CD4-positive, alpha-beta T cell (primary cell): ENCODE results near the gene EXOC1. TPM values are rescaled to one million over a fixed set of nuclear protein-coding genes. Genes with fewer than 3 reads are reported as not detected.

ENCODE experiments used
- ATAC-seq: fragments of 200-7000 bp; cut with Tn5 transposase; one replicate; pipeline ENCODE4 v1.10.0; 2022; ENCODE audit warnings: mild to moderate bottlenecking; ENCODE audit not compliant: poor library complexity
- CTCF ChIA-PET: fragments of 350-600 bp; sonication (Branson Sonifier 250); formaldehyde crosslinking; loops from one replicate; lab custom pipeline; 2021; ENCODE audit warnings: antibody characterized with exemption, inconsistent platforms; lab: Charles Lee
- POLR2A ChIA-PET: fragments of 350-600 bp; sonication (Branson Sonifier 250); formaldehyde crosslinking; loops from one replicate; lab custom pipeline; 2021; ENCODE audit warnings: antibody characterized with exemption, inconsistent platforms; lab: Charles Lee
- DNase-seq, 14 experiments: peaks; one replicate each; pipeline ENCODE4 v3.0.0-alpha.2; 2013 to 2020; ENCODE audit warnings: mixed read lengths in 2 of 14
- H3K27ac ChIP-seq, 2 donors: one replicate each; pipeline versions ENCODE4 v1.5.1 to v1.7.0; 2013; ENCODE audit warnings: low read length in 2 of 2, low read depth in 1 of 2, mild to moderate bottlenecking in 1 of 2
- H3K27me3 ChIP-seq, 2 experiments: 1 replicate in 1 of 2; 2 replicates in 1 of 2; pipeline versions ENCODE4 v1.6.1 to v1.7.0; 2013; ENCODE audit warnings: low read length in 2 of 2, control low read depth in 1 of 2, mild to moderate bottlenecking in 1 of 2, moderate library complexity in 1 of 2; ENCODE audit not compliant: insufficient read depth in 2 of 2, control insufficient read depth in 1 of 2
- H3K36me3 ChIP-seq: one replicate; pipeline ENCODE4 v1.6.1; 2013; ENCODE audit warnings: low read length, control low read depth; ENCODE audit not compliant: insufficient read depth
- H3K4me1 ChIP-seq: one replicate; pipeline ENCODE4 v1.6.1; 2013; ENCODE audit warnings: low read length, control low read depth; ENCODE audit not compliant: insufficient read depth
- H3K4me3 ChIP-seq: one replicate; pipeline ENCODE4 v1.5.1; 2013; ENCODE audit warnings: mild to moderate bottlenecking, low read length, moderate library complexity
- H3K9me3 ChIP-seq, 2 experiments: 1 replicate in 1 of 2; 2 replicates in 1 of 2; pipeline versions ENCODE4 v1.6.1 to v1.7.0; 2013; ENCODE audit warnings: low read length in 2 of 2, mild to moderate bottlenecking in 2 of 2, control low read depth in 1 of 2, moderate library complexity in 1 of 2; ENCODE audit not compliant: control insufficient read depth in 1 of 2, insufficient read depth in 1 of 2
- H3K27ac Mint-ChIP-seq: one replicate; pipeline ENCODE4 v1.8.0; 2020; ENCODE audit warnings: mixed read lengths
- H3K27me3 Mint-ChIP-seq: one replicate; pipeline ENCODE4 v1.8.0; 2021; ENCODE audit warnings: mixed read lengths
- H3K36me3 Mint-ChIP-seq: one replicate; pipeline ENCODE4 v1.8.0; 2021; ENCODE audit warnings: low read depth, mixed read lengths
- H3K4me1 Mint-ChIP-seq: one replicate; pipeline ENCODE4 v1.8.0; 2021; ENCODE audit warnings: low read depth, mixed read lengths
- H3K4me3 Mint-ChIP-seq: one replicate; pipeline ENCODE4 v1.8.0; 2020; ENCODE audit warnings: mild to moderate bottlenecking, mixed read lengths
- H3K9me3 Mint-ChIP-seq: one replicate; pipeline ENCODE4 v1.8.0; 2020; ENCODE audit warnings: mixed read lengths
- CTCF ChIP-seq: fragments of 200-600 bp; IDR thresholded peaks from one replicate; pipeline ENCODE4 v1.8.0; 2022; ENCODE audit warnings: antibody characterized with exemption, mild to moderate bottlenecking
- intact Hi-C, 2 experiments: fragments of 100-400 bp; cut with DNase I in 1 of 2; cut with micrococcal nuclease in 1 of 2; formaldehyde crosslinking; loops; one replicate each; pipeline versions ENCODE4 v1.15.1 to v1.9.0; 2023 to 2025; cut with DNase I, micrococcal nuclease
- total RNA-seq, 174 experiments: library from RNA in 2 of 174; stranded (reverse) in 2 of 174; gene quantifications; one replicate each; pipeline ENCODE4 v1.2.3 and lab custom pipeline; 2021 to 2026

EXOC1 gene
- total RNA-seq, 2 experiments from 2014 or later, result 15.2 to 15.7 TPM

DNA sequence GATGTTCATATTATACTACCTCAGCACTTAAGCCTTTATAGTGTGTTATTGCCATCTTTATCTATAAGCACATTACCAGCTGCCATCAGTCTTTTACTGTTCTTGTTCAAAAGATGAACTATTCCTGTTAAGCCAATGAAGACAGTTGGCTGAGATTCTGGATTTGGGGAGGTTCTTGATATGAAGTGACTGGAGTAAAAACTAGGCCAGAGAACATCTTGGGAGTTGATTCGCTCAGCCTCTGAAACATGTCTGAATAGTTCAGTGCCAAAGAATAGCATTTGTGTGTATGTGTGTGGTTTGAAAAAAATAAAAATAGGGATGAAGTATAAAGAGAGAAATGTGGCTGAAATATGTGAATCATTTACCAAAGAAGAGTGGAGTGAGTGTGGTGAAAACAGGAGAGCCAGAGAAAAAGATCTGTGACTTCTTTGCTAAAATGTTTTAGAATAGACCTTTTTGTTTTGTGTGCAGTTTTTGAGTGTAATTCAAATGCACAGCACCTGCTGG lies 15.2 kb downstream of the EXOC1 start:
- peaks cover 69% of the 10 kb centered on the region for H3K36me3 Mint-ChIP-seq
- intact Hi-C loops, result loop anchor here (5.0 to 10.0 kb wide), 5 partner anchors 321 to 1546 kb away; partner anchors contain the start of genes AASDH (in 1 of the 2), CLOCK (in 1 of the 2) and SRD5A3 (in 1 of the 2)
- POLR2A ChIA-PET, result no interaction called here

GRCh38 chr4:55871299-55871800 lies 17.9 kb downstream of the EXOC1 start:
- no peak for DNase-seq
- no peaks in the 10 kb centered on the region for H3K27me3 Mint-ChIP-seq
- no peak for TF ChIP-seq CTCF
- CTCF ChIA-PET, result no interaction called here
- H3K4me3 ChIP-seq, result no peak overlapping the region
- H3K27me3 ChIP-seq, result no peaks in the 10 kb centered on the region
- POLR2A ChIA-PET, result no interaction called here
- intact Hi-C loops, result no loop called here
- H3K36me3 ChIP-seq, result peaks cover 69% of the 10 kb centered on the region
- no peak for ATAC-seq
- H3K27ac ChIP-seq, result no peak overlapping the region
- no peak overlapping the region for H3K27ac Mint-ChIP-seq
- H3K4me1 Mint-ChIP-seq, result peaks cover 9% of the 10 kb centered on the region
- peaks cover 77% of the 10 kb centered on the region for H3K36me3 Mint-ChIP-seq
- H3K9me3 ChIP-seq, result no peaks in the 10 kb centered on the region
- no peaks in the 10 kb centered on the region for H3K4me1 ChIP-seq
- H3K9me3 Mint-ChIP-seq, result no peaks in the 10 kb centered on the region
- no peak overlapping the region for H3K4me3 Mint-ChIP-seq

More for the DNA sequence above, 15.2 kb downstream of the EXOC1 start:
- CTCF ChIA-PET, result no interaction called here
- Mint-ChIP-seq H3K4me1 (peaks cover 13% of the 10 kb centered on the region), H3K9me3 (no peaks in the 10 kb centered on the region), H3K27ac (no peak overlapping the region), H3K27me3 (no peaks in the 10 kb centered on the region), H3K4me3 (no peak overlapping the region)
- H3K4me1 ChIP-seq, result no peaks in the 10 kb centered on the region
- H3K36me3 ChIP-seq, result peaks cover 69% of the 10 kb centered on the region
- no peak for TF ChIP-seq CTCF
- H3K4me3 ChIP-seq, result no peak overlapping the region
- no peaks in the 10 kb centered on the region for H3K9me3 ChIP-seq
- no peak overlapping the region for H3K27ac ChIP-seq
- DNase-seq, result no peak
- H3K27me3 ChIP-seq, result no peaks in the 10 kb centered on the region
- no peak for ATAC-seq

GRCh38 chr4:55874831-55875230 lies 21.4 kb downstream of the EXOC1 start:
- ATAC-seq, result no peak
- TF ChIP-seq CTCF, result no peak
- DNase-seq, result no peak
- no peak overlapping the region for H3K4me3 ChIP-seq
- peaks cover 81% of the 10 kb centered on the region for H3K36me3 ChIP-seq
- H3K27ac ChIP-seq, result no peak overlapping the region
- POLR2A ChIA-PET, result no interaction called here
- Mint-ChIP-seq H3K4me1 (no peaks in the 10 kb centered on the region), H3K9me3 (no peaks in the 10 kb centered on the region), H3K4me3 (no peak overlapping the region), H3K27me3 (no peaks in the 10 kb centered on the region), H3K27ac (no peak overlapping the region), H3K36me3 (peaks cover 87% of the 10 kb centered on the region)
- no peaks in the 10 kb centered on the region for H3K27me3 ChIP-seq
- CTCF ChIA-PET, result no interaction called here
- intact Hi-C loops, result no loop called here
- no peaks in the 10 kb centered on the region for H3K4me1 ChIP-seq
- no peaks in the 10 kb centered on the region for H3K9me3 ChIP-seq
